ENCODE measurements around the gene CSNK1D.

CSNK1D gene

GRCh38 chr17:82273327-82274133 is at the start of gene CSNK1D:
CSNK1D (minus strand) TSS chr17:82273700; CDS start chr17:82273381, 319 bp downstream.
- DNase-seq (ENCODE audit: low read depth in 2 of 3, low spot score in 2 of 3) = peak; percentile 87 to 96 (median 89)

GRCh38 chr17:82322526-82323453 is 49.3 kb upstream of the CSNK1D start:
- no peak for DNase-seq (ENCODE audit: low read depth in 2 of 3, low spot score in 2 of 3)

- no peak for DNase-seq (ENCODE audit: low read depth in 2 of 3, low spot score in 2 of 3)
These were observed 48.5 kb upstream of the CSNK1D start for GRCh38 chr17:82321947-82322466.

- DNase-seq (ENCODE audit: low read depth in 2 of 3, low spot score in 2 of 3) = no peak
These were observed 47.7 kb upstream of the CSNK1D start for GRCh38 chr17:82320956-82321927.

GRCh38 chr17:82320140-82320840 is 46.8 kb upstream of the CSNK1D start:
- DNase-seq (ENCODE audit: low read depth in 2 of 3, low spot score in 2 of 3) = no peak

- no peak for DNase-seq (ENCODE audit: low read depth in 2 of 3, low spot score in 2 of 3)
These were observed 46.1 kb upstream of the CSNK1D start for GRCh38 chr17:82319619-82320062.

- no peak for DNase-seq (ENCODE audit: low read depth in 2 of 3, low spot score in 2 of 3)
These were observed 45.5 kb upstream of the CSNK1D start for GRCh38 chr17:82318772-82319606.

GRCh38 chr17:82318169-82318498 is 44.6 kb upstream of the CSNK1D start:
- no peak for DNase-seq (ENCODE audit: low read depth in 2 of 3, low spot score in 2 of 3)

GRCh38 chr17:82317394-82318168 is 44.1 kb upstream of the CSNK1D start, which contains the start of gene CD7:
CD7 (minus strand) TSS chr17:82317608; CDS start chr17:82317495, 113 bp downstream.
- DNase-seq (ENCODE audit: low read depth in 2 of 3, low spot score in 2 of 3) = no peak

- DNase-seq (ENCODE audit: low read depth in 2 of 3, low spot score in 2 of 3) = no peak
These were observed 43.3 kb upstream of the CSNK1D start for GRCh38 chr17:82316651-82317393.

GRCh38 chr17:82315703-82316358 is 42.3 kb upstream of the CSNK1D start:
- DNase-seq (ENCODE audit: low read depth in 2 of 3, low spot score in 2 of 3) = no peak

GRCh38 chr17:82314727-82315605 is 41.5 kb upstream of the CSNK1D start:
- DNase-seq (ENCODE audit: low read depth in 2 of 3, low spot score in 2 of 3) = no peak

- DNase-seq (ENCODE audit: low read depth in 2 of 3, low spot score in 2 of 3) = no peak
These were observed 40.7 kb upstream of the CSNK1D start for GRCh38 chr17:82314012-82314726.

GRCh38 chr17:82313195-82314011 is 39.9 kb upstream of the CSNK1D start:
- DNase-seq (ENCODE audit: low read depth in 2 of 3, low spot score in 2 of 3) = no peak

GRCh38 chr17:82311971-82312370 is 38.5 kb upstream of the CSNK1D start:
- no peak for DNase-seq (ENCODE audit: low read depth in 2 of 3, low spot score in 2 of 3)

All from activated CD8-positive, alpha-beta memory T cell treated with anti-CD3 and anti-CD28 coated beads for 48 hours (primary cell).